ENCODE measurements around the gene AGMAT.

DNA sequence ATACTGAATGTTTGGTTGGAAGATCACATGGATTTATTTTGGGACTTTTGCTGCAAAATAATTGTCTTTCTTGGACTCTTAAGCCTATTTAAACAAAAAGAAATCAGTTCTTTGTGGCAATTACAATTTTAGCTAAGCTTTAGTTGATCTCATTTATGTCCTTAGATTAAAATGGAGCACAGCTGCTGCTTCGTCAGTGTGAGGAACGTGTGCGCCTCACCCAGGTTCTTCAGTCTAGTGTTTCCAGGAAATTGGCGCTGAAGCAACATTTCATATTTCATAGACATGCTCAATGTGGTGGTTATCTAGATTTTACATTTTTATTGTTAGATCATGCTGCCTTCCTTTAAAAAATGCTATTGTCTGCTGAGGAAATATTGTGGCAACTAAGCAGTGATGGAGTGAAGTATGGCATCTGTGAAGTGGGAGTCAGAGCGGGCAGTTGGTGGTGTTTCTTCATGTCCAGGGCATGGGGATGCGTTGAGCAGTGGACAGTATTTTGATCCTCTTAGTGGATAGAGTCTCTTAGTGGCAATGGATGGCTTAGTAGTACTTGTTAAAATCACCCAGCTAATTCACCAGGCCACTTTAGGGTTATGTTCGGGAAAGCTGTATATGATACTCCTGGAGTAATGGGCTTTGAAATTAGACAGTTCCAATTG lies 38.0 kb upstream of the AGMAT start:
- TF ChIP-seq, protein P1, sequence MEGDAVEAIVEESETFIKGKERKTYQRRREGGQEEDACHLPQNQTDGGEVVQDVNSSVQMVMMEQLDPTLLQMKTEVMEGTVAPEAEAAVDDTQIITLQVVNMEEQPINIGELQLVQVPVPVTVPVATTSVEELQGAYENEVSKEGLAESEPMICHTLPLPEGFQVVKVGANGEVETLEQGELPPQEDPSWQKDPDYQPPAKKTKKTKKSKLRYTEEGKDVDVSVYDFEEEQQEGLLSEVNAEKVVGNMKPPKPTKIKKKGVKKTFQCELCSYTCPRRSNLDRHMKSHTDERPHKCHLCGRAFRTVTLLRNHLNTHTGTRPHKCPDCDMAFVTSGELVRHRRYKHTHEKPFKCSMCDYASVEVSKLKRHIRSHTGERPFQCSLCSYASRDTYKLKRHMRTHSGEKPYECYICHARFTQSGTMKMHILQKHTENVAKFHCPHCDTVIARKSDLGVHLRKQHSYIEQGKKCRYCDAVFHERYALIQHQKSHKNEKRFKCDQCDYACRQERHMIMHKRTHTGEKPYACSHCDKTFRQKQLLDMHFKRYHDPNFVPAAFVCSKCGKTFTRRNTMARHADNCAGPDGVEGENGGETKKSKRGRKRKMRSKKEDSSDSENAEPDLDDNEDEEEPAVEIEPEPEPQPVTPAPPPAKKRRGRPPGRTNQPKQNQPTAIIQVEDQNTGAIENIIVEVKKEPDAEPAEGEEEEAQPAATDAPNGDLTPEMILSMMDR (IDR thresholded peaks at IDR 0.05) = no peak
- TF ChIP-seq POLR2A (IDR thresholded peaks at IDR 0.05) = no peak
